HG02973 (cell line): ENCODE results near the gene TRMT61A.
"Not testable (repeated sequence)": the region's sequence is repeated elsewhere in the genome, so short reads cannot be mapped to it uniquely, and the experiment has no call there.

Experiments
- ATAC-seq: cut with Tn5 transposase; IDR thresholded peaks from one replicate; pipeline ENCODE4 v1.9.1; 2021; ENCODE audit warnings: moderate library complexity; ENCODE audit not compliant: unreplicated experiment

TRMT61A gene

DNA sequence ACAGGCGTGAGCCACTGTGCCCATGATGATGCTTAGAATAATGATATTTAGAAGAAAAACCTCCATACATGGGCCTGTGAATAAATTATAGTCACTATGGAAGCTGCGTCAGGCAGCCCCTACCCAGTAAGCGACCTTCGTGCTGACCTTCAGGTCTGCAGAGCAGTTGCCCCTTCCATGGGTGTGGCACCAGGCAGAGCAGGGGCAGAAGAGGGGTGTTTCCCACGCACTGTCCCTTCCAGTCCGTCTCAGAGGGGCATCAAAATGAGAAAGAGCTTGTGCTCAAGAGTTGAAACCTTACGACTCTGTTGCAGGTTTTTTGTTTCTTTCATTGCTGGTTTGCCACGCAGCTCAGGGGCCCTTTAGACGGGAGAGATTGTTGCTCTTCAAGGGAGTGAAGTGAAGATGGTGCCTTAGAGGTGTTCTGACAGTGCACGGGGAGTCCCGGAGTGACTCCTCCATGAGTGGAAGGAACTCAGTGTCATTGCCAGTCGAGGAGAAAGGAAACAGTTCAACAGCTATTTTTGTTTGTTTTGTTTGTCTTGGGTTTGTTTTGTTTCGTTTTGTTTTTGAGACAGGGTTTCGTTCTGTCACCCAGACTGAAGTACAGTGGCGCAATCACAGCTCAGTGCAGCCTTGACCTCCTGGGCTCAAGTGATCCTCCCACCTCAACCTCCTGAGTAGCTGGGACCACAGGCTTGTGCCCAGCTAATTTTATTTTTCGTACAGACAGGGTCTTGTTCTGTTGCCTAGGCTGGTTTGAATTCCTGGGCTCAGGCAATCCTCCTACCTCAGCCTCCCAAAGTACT lies 20.3 kb upstream of the TRMT61A start:
- ATAC-seq: no peak

DNA sequence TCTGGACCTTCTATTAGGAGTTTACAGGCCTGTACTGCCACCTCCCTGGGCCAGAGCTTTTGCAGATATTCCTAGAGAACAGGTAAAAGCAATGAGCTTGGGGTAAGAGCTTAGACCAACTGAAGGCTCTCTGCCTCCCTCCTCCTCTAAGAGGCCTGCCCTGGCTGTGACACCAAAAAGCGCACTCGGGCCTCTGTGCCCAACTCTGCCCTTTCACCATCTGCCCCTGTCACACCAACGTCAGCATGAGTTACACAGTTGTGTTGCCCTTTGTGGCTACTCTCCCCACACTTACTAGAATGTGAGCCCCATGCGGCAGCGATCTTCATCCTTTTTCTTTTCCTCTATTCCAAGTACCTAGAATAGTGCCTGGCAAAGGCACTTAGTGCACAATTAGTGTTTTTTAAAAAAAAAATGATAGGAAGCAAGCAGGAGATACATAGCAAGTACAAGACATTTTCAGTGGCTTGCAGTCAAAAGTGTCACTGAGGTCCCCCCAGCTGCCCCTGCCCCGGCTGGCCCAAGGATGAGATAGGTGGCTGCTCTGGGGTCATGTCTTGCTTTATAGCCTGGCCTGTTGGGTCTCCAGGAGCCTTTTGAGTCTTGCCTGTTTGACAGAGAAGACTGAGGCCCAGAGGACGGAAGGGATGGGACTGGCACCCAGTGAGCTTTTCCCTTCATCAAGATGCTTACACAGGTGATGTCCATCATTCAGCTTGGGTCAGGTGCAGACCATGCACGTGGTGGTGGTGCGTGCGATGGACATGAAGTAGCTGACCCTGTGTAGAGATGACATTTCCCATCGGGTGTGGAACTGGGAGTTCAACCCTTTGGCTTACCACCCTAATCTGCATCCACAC lies 18.9 kb upstream of the TRMT61A start:
- no peak for ATAC-seq

DNA sequence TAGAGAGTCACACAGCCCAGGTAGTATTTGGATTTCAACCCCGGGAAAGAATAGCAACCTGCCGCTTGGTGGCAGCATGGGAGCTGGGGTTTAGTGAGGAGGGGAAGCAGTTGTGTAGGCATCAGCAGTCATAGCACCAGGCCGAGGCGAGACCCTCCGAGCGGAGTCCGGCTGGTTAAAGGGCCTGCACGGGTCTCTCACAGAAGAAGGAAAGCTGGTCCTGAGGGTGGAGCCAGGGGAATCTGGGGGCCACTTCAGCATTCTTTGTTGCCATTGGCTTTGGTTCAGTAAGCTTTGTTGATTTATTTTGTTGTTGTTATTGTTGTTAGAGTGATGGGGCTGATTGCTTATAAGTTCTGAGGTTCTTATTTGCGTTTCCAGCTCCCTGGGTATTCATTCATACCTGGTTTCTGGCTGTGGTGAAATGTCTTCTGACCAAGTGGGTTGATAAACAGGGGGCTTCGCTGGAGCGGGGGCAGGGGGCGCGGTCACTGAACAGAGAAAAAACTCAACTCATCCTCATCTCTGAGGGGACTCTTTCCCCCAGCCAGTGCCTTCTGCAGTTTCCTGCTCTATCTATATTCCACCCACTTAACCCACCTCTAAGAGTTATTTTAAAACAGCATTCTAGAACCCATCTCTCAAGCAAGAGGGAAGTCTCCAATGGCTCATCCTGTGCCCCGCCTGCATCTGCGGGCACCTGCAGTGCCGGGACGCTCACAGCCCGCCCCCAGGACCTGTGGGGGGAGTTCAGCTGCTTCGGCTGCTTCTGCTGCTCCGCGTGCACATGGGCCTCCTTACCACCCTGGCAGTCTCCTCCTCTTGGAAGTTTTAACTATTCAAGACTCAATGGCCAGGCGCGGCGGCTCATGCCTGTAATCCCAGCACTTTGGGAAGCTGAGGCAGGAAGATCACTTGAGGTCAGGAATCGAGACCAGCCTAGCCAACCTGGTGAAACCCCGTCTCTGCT lies 18.0 kb upstream of the TRMT61A start:
- no peak for ATAC-seq

DNA sequence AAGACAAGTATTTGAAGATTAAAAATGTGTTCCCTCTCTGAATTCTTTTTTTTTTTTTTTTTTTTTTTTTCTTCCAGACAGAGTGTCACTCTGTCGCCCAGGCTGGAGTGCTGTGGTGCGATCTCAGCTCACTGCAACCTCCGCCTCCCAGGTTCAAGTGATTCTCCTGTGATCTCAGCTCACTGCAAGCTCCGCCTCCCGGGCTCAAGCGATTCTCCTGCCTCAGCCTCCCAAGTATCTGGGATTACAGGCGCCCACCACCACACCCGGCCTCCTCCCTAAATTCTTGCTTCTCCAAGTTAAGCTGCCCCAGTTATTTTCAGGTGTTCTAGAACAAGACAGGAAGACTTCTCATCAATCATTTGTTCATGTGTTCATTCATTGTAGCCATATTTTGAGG lies 16.8 kb upstream of the TRMT61A start:
- not testable (repeated sequence) for ATAC-seq

DNA sequence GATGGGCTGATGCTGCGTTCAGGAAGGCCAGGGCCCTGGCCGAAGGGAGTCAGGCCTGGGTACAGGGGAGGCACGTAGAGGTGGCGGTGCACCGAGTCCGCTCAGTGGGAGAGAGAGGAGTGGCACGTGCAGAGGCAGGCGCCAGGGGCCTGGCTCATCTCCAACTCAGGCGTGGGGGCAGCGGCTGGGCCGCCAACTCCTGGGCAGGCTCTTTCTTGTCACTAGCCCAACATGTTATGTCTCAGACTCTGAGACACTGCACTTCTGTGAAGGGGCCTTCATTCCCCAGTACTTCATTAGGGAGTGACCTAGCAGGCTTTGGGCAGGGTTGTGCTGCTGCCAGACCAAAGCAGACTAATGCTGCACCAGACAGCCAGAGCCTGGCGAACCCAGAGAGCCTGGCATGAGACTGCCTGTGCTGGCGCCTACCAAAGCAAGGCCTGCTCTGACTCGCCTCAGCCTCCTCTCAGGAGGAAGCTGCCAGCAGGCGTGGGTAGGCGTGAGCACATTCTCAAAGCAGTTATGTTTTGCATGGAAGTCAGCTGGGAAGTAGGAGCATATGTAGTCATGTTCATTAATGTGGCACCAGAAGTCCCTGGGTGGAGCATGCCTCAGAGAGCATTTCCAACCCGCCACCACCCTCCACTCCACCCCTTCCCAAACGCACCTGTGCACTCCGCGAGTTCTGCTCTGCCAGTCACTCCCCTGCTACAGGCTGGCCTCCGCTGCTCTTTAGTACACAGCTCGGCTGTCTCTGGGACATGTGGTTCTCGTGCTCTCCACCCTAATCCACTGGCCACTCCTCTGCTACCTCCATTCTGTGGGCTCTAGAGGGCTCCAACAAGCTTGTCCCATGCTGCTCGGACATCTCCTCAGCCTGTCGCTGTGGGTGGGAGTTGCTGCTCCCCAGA lies 16.0 kb upstream of the TRMT61A start:
- no peak for ATAC-seq

DNA sequence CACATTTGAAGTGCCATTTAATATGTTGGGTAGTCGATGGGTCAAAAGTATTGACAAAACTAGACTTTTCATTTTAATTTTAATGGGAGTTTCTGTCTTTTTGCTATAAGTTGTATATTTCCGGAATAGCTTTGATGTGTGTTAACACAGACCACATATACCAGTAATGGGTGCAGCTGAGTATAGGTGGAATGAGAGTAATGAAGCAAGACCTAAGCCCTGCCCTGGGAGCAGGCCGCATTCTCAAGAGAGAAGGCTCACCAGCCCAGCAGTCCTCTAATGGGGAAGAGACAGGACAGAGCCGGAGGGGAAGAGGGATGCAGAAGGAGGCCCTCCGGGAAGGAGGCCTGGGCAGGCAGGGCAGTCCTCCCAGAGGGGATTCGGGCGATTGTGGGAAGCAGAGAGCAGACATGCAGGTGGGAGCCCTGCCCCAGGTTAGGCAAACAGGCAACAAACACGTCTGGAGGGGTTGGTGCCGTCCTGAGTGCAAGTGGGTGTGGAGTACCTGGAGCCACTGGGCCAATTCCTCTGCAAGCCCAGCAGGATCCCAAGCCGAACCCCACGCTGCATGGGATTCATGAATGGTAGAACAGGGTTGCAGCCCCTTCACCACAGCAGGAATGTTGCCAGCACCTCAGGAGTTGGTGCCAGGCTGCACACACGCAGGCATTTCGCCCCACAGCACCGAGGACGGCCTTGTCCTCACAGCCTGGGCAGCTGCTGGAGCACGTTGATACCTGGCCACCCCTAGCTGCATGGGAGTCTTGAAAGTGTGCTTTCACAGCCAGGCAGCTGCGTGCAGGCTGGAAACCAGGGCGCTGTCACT lies 14.2 kb upstream of the TRMT61A start:
- no peak for ATAC-seq

DNA sequence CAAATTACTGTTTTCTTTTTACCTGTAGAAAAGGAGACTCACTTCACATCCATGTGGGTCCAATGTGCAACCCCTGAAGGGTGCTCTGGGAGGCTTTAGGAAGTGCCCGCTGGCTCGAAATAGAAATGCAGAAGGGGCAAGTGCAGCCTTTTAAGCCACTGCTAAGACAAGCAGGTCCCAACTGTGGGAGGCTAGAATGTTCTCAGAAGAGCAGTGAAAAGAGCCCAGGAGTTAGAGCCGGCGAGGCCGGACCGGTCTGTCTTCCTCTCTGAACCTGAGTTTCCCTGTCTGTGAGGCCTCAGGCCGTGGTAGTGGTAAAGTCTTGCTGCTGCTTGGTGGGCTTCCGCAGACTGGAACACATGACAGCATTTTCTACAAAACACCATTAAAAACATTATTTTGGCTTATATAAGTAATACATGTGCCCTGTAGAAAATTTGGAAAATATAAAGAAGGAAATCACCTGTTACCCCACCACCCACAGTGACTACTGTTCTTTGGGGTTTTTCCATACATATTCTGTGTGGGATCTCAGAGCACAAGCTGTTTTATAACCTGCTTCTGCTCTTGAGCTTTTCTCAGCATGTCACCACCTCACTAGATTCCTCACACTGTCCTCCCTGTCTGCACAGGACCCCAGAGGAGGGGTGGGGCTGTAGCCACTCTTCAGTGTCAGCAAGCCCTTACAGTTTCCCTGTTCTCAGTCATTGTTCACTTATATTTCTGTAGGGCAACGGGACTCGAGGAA lies 12.4 kb upstream of the TRMT61A start:
- ATAC-seq: no peak

DNA sequence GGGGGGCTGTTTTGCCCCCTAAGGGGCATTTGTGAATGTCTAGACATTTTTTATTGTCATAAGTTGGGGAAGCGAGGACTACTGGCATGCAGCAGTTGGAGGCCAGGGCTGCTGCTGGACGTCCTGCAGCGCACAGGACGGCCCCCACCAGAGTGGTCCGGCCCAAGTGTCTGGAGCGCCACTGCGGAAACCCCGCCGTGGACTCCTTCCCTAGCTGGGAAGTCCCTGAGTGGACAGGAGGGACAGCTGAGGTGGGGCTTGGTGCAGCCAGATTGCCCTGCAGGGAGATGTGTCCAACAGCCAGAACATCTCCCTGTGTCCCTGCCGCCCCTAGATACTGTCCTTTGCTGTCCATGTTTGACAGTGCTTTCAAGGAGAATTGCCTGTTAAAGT lies 11.8 kb upstream of the TRMT61A start:
- ATAC-seq: no peak

DNA sequence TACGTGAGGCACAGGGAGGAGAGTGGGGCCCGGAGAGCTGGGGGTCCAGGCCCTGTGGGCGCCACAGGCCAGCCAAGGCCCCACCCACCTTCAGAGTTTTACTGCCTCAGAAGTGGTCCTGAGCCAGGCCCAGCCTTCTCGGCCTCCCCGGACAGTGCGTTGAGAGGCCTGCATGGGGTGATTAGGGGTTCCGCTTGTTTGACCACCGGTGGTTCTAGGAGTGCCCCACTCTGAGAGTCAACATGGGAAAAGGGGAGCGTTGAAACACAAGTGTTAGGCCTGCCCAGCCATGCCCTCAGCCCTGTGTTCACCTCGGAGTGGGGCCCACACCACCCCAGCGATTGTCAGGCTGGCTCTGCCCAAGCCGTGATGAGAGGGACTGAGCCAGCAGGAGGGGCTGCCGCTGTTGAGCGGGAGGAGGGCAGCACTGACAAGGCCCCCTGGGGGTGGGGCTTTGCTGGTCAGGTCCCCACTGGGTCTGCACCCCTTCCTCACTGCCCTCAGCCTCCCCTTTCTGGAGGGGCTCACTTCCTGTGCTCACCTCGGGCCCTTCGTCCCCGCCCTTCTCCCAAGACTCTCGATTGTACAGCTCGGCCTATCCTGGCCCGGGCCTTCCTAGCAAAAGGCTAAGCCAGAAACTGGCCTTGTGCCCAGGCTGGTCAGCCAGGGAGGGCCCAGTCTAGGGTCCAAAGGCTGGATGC lies 11.1 kb upstream of the TRMT61A start:
- no peak for ATAC-seq

DNA sequence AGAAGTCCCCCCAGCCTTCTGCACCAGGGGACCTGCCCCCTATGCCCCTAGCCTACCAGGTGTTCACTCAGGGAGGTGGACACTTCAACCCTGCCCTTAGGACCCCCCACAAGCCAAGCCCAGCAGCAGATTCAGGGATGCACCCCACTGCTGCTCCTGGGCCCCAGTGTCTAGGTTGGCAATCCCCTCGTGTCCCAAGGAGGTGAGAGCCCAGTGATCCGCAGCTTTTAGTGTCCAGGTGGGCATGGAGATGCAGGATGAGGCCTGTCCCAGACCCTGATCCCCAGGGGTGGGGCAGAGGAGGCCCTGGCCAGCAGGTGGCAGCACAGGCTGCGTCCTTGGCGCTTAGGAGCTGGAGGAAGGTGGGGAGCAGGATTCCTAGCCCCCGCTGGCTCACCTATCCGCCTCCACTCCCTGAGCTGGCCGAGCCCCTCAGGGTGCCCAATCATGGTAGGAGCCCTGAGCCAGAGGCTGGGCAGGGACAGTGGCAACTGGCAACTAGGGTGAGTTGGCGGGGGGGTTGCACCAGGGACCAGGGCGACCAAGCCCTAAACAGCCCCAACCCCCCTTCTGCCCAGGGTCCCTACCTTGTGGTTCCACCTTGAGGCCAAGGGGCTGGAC lies 10.5 kb upstream of the TRMT61A start:
- no peak for ATAC-seq

DNA sequence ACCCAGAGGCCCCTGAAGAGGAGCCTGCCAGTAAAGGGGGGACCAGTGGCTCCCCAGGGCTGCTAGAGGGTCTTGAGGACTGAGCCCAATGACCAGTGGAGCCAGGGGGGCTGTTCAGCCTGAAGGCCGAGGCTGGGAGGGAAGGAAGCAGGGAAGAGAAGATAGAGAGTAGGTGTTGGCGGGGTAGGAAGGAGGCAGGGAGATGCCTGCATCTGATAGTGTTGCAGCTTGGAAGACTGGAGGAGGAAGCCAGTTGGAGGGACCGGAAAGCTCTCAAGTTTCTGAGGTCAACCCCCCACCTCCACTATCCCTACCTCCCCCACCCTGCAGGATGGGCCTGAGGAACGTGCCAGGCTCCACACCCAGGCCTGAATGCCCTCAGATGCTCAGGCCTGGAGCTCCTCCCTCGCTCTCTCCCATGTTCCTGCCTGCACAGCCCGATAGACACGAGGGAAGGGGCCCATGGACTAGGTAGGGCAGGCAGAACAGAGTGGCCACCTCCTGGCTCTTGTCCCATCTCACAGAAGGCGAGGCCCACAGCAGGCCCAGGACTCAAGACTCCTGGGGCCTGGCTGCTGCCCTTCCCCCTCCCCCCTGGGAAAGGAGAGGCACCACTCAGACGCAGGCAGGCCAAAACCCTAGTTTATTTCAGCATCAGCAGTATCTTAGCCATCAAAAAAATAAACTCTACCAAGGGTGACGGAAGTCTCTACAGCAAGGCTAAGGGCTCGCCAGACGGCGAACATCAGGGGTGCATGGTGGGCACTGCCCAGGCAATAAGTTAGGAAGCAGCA lies 9.8 kb upstream of the TRMT61A start:
- ATAC-seq: no peak

DNA sequence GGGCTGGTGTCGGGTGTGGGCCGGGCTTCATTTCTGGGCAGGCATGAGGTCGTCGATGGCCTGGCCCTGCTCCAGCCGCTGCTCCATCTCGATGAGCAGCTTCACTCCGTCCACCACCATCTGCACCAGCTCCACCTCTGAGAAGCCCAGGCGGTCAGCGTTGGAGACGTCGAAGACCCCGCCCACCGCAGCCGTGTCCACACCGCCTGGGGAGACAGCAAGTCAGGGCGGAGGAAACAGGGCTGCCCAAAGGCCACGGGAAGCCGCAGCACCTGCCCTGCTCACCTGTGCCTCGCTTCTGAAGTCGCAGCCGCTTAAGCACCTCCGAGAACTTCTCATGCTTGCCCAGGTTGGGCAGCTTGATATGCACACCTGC lies 9.2 kb upstream of the TRMT61A start:
- no peak for ATAC-seq

DNA sequence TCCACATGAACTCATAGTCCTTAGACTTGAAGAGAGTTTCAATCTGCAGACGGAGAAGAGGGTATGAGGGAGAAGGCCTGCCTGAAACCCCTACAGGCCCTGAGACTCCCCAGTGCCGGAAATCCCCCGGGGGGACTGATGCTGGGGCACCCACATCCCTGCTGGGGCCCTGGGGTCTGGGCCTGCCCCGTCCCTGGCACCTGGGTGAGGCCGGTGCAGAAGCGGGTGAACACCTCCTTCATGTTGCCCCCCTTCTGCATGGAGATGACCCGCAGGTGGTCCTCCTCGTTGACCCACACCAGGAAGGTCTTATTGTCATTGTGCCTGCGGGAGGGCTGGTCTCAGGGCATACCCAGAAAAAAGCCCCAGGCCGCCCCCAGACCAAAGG lies 8.7 kb upstream of the TRMT61A start:
- no peak for ATAC-seq

DNA sequence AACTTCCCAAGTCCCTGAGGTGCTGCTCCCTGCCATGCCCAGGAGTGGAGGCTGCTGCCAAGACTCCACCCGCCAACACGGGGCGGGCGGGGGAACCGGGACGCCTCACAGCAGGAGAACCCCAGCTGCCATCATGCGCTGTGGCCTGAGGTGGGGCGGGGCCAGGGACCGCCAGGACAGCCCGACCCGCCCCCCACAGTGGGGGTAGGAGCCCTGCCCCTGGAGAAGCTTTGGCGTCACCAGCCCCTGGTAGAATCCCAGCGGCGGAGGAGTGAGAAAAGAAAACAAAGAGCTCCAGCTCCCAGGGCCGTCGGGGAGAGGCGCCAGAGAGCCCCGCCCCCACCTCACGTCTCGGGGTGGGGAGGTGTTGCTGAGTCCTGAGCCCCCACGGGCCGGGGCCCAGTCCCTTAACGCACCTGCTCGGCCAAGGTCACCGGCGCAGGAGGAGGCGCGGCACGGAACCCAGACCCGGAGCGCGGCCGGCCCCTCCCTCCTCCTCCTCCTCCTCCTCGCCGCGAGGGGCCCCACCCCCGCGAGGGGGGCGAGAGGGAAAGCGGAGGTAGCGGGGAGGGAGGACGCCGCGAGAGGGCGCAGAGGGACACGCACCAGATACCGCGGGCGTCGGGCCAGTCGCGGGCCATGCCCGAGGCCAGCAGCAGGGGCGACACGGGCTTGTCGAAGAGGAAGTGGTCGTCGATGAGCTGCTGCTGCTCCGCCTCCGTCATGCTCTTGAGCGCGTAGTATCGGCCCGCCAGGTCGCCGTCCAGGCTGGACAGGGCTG lies 8.1 kb upstream of the TRMT61A start:
- peak; percentile 37 for ATAC-seq

DNA sequence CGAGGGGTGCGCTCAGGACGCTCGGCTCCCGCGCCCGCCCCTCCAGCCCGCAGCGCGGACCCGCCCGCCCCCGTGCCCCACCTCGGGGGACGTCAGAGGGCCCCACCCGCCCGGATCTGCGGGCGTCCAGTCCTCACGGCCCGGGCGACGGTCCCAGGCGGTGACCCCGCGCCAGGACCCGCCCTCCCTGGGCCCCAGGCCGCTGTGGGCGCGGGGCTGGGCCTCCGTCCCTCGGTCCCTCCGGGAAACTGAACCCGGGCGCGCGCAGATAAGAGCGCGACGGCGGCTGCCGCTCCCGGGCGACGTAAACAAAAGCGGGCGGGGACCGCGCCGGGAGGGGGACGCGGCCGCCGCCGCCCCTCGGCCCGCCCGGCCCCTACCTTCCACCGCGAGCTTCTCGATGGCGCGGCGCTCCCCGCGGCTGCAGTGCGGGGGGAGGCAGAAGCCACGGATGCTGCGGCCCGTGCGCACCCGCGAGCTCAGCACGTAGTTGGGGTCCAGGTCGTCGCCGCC lies 7.5 kb upstream of the TRMT61A start:
- ATAC-seq: peak; percentile 11
